Stimulated activated CD8-positive, alpha-beta memory T cell treated with anti-CD3 and anti-CD28 coated beads, Interleukin-12 subunit alpha, Interleukin-12 subunit beta, amount 100 ng/mL, for 24 hours (primary cell): ENCODE measurements around the gene S100A1.

Experiments
- DNase-seq: peaks from one replicate; pipeline ENCODE4 v3.0.0-alpha.2; 2020; ENCODE audit errors: extremely low read depth

S100A1 gene

GRCh38 chr1:153610811-153611301, 17.4 kb upstream of the S100A1 start:
- no peak for DNase-seq

GRCh38 chr1:153611356-153611755, 16.9 kb upstream of the S100A1 start:
- no peak for DNase-seq

GRCh38 chr1:153612111-153612754, 16.0 kb upstream of the S100A1 start:
- no peak for DNase-seq

- DNase-seq: no peak
Measured at GRCh38 chr1:153612755-153613331, 15.4 kb upstream of the S100A1 start, which contains the start of gene S100A16. TSS of gene S100A16 (minus strand) at chr1:153613137. CDS start at chr1:153608151, 4,986 bp downstream.

GRCh38 chr1:153613406-153613805, 14.8 kb upstream of the S100A1 start:
- no peak for DNase-seq

GRCh38 chr1:153614189-153614900, 13.9 kb upstream of the S100A1 start:
- DNase-seq: no peak

- no peak for DNase-seq
Measured at GRCh38 chr1:153614906-153615305, 13.3 kb upstream of the S100A1 start.

- DNase-seq: no peak
Measured at GRCh38 chr1:153615406-153615805, 12.8 kb upstream of the S100A1 start.

GRCh38 chr1:153616144-153616916, 11.9 kb upstream of the S100A1 start, which contains the start of gene S100A14:
TSS of gene S100A14 (minus strand) at chr1:153616325. CDS start at chr1:153615858, 467 bp downstream.
- DNase-seq: no peak

- no peak for DNase-seq
Measured at GRCh38 chr1:153616917-153617311, 11.3 kb upstream of the S100A1 start.

- no peak for DNase-seq
Measured at GRCh38 chr1:153617663-153618062, 10.6 kb upstream of the S100A1 start.

- DNase-seq: no peak
Measured at GRCh38 chr1:153619171-153619570, 9.1 kb upstream of the S100A1 start.

- DNase-seq: no peak
Measured at GRCh38 chr1:153623101-153623500, 5.1 kb upstream of the S100A1 start.

GRCh38 chr1:153624965-153625611, 3.1 kb upstream of the S100A1 start:
- no peak for DNase-seq

GRCh38 chr1:153626477-153626903, 1.7 kb upstream of the S100A1 start:
- no peak for DNase-seq

GRCh38 chr1:153626904-153627714, 1.1 kb upstream of the S100A1 start, which contains the start of gene S100A13:
TSS of gene S100A13 (minus strand) at chr1:153627505. CDS start at chr1:153626472, 1,033 bp downstream.
- DNase-seq: no peak

GRCh38 chr1:153628638-153629342, 556 bp downstream of the S100A1 start:
- no peak for DNase-seq

- DNase-seq: no peak
Measured at GRCh38 chr1:153629343-153629665, 1.1 kb downstream of the S100A1 start.

- DNase-seq: no peak
Measured at GRCh38 chr1:153629971-153630370, 1.7 kb downstream of the S100A1 start.

GRCh38 chr1:153630384-153630783, 2.1 kb downstream of the S100A1 start:
- DNase-seq: no peak
